AG04450 (cell line): ENCODE measurements around the gene FGF14. TPM values are rescaled to one million over a fixed set of nuclear protein-coding genes. Genes with fewer than 3 reads are reported as not detected.

Experiments
- CTCF ChIA-PET: fragments of 300-600, 350-600 bp; formaldehyde crosslinking; extraction: SDS; loops from one replicate; lab custom pipeline; 2022; ENCODE audit warnings: antibody characterized with exemption, inconsistent platforms; lab: Charles Lee
- POLR2A ChIA-PET: fragments of 350-600 bp; formaldehyde crosslinking; extraction: SDS; loops from one replicate; lab custom pipeline; 2021; ENCODE audit warnings: antibody characterized with exemption, inconsistent platforms; lab: Yijun Ruan, JAX
- DNase-seq: peaks from one replicate; pipeline ENCODE4 v3.0.0-alpha.2; 2011; ENCODE audit warnings: low read depth, low spot score
- H3K27ac ChIP-seq: one replicate; pipeline ENCODE4 v1.5.1; 2012; ENCODE audit warnings: low read depth, low read length, control low read depth
- H3K27me3 ChIP-seq: one replicate; pipeline ENCODE4 v1.6.0; 2012; ENCODE audit warnings: low read length; ENCODE audit not compliant: control insufficient read depth, insufficient read depth
- H3K4me3 ChIP-seq: 2 replicates; pipeline ENCODE4 v1.5.1; 2011; ENCODE audit warnings: mild to moderate bottlenecking, low read depth, low read length, control low read depth
- H3K9me3 ChIP-seq: 2 replicates; pipeline ENCODE4 v1.5.1; 2012; ENCODE audit warnings: low read length; ENCODE audit not compliant: control insufficient read depth, insufficient read depth
- polyA plus RNA-seq: library from polyadenylated mRNA; depleted of rRNA; stranded (reverse); fragments of >200 nt; gene quantifications from 2 replicates; pipeline ENCODE4 v1.2.3, GENCODE V29; 2011
- TF ChIP-seq, protein P1 (sequence below): IDR thresholded peaks from 2 replicates; pipeline ENCODE4 v1.5.1; 2011; ENCODE audit warnings: low read depth, low read length, control low read depth, inconsistent platforms

The FGF14 gene
- polyA plus RNA-seq, 1 experiment: 0.01 TPM

DNA sequence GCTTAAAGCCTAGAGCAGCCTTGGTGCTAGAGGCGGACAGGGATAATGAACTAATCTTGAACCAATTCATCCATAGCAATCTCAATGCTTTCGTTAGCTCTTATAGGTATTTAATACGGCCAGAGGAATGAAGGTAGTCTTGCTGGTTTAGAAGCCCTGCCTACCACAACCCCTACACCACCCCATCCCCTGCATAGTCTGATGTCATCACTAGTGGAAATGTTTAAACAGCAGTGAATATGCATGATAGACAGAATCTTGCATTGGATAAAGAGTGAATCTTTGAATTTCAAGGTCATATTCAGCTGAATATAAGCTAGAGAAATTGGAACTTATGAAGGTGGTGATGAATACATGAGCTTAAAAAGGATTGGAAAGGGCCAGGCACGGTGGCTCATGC, 627.5 kb downstream of the FGF14 start:
- Histone ChIP-seq H3K27ac (no peak overlapping the region), H3K9me3 (no peaks in the 10 kb centered on the region), H3K27me3 (no peaks in the 10 kb centered on the region), H3K4me3 (no peak overlapping the region)
- ChIA-PET POLR2A (no interaction called here), CTCF (no interaction called here)
- DNase-seq: no peak
- TF ChIP-seq, protein P1, sequence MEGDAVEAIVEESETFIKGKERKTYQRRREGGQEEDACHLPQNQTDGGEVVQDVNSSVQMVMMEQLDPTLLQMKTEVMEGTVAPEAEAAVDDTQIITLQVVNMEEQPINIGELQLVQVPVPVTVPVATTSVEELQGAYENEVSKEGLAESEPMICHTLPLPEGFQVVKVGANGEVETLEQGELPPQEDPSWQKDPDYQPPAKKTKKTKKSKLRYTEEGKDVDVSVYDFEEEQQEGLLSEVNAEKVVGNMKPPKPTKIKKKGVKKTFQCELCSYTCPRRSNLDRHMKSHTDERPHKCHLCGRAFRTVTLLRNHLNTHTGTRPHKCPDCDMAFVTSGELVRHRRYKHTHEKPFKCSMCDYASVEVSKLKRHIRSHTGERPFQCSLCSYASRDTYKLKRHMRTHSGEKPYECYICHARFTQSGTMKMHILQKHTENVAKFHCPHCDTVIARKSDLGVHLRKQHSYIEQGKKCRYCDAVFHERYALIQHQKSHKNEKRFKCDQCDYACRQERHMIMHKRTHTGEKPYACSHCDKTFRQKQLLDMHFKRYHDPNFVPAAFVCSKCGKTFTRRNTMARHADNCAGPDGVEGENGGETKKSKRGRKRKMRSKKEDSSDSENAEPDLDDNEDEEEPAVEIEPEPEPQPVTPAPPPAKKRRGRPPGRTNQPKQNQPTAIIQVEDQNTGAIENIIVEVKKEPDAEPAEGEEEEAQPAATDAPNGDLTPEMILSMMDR: no peak

DNA sequence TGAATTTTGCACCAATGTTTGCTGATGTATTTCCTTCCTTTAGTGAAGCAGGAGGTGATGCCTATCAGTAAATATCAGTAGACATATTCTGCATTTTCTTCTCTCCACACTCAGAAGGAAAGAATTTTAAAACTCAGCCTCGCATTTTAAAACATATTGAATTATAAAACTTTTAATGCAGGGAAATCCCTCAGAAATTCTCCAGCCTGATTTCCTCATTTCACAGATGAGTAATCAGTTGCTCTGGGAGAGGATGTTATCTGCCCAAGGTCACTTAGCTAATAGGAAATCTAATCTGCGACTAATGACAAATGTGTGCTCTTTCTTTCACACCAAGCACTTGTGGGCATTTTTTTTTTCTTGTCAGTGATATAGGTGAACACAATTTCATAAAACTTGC, 628.8 kb downstream of the FGF14 start:
- Histone ChIP-seq H3K9me3 (no peaks in the 10 kb centered on the region), H3K4me3 (no peak overlapping the region), H3K27me3 (no peaks in the 10 kb centered on the region), H3K27ac (no peak overlapping the region)
- CTCF ChIA-PET: no interaction called here
- TF ChIP-seq, protein P1: no peak
- POLR2A ChIA-PET: no interaction called here
- DNase-seq: no peak

DNA sequence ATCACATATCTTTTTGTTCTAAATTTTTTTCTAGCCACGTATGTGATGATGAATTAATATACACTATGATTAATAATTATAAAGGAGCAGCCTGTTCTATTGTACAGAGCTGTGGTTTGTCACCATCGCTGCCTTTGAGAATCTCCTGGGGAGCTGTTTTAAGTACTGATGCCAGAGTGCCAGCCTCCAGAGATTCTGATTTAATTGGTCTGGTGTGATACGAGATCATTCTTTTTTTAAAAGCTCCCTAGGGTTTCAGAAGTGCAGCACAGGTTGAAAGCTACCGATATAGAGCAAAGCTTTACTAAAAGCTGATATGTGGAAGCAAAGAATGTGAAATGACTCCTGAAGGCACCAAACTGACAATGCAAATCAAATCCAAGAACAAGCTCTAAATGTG, 634.7 kb downstream of the FGF14 start:
- CTCF ChIA-PET: interaction anchor here (2.1 to 2.5 kb wide), 2 partner anchors 9 to 622 kb away, joined by 12 read pairs; no protein-coding TSS in a partner anchor
- no peak for DNase-seq

DNA sequence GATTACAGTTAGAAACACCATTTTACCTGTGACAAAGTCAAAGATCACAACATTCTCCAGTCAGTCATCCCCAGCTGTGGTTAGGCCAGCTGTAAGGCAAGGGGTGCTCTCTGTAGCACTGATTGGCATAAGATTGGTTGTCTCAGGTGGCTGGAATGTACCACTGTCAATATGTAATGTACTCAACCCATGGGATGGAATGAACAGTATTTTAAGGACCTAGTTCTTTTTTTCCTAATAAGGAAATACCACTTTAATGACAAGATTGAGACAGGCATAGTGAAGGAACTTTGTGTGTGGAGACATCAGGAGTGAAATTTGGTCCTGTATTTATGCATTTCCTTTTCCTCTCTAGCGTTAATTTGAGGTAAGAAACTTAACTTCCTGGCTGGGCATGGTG, 638.7 kb downstream of the FGF14 start:
- no peaks in the 10 kb centered on the region for H3K27me3 ChIP-seq
- no peak overlapping the region for H3K4me3 ChIP-seq
- POLR2A ChIA-PET: no interaction called here
- TF ChIP-seq, protein P1: no peak
- H3K9me3 ChIP-seq: no peaks in the 10 kb centered on the region
- H3K27ac ChIP-seq: no peak overlapping the region
- no peak for DNase-seq
- CTCF ChIA-PET: no interaction called here

More for the DNA sequence above, 634.7 kb downstream of the FGF14 start:
- H3K27ac ChIP-seq: no peak overlapping the region
- no peaks in the 10 kb centered on the region for H3K9me3 ChIP-seq
- POLR2A ChIA-PET: no interaction called here
- TF ChIP-seq, protein P1: no peak
- H3K27me3 ChIP-seq: no peaks in the 10 kb centered on the region
- no peak overlapping the region for H3K4me3 ChIP-seq

DNA sequence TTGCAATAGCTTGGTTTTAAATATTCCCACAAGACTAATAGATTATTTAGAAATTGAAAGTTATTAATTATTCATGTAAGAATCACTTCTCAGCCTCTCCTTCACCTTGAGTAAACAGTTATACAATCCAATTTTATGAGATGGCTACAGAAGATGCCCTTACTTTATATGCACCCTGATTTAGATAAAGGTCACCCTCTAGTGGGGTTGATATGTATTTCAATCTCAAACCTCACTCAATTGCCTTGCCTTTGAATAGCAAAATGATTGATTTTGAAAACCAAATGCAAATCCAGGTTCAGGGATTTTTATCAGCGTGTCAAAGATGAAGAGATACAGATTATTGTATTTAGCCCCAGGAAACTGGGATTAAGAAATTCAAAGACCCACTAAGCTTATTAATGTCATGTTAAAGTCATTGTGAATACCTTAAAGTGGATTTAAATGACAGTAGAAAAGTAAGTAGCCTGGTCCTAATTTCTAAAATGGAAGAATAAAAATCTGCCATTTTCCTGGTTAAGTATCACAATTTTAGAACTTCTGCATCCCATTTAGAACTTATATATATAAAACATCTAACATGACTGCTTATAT, 644.3 kb downstream of the FGF14 start:
- DNase-seq: no peak
- TF ChIP-seq, protein P1: peak; percentile 58
- Histone ChIP-seq H3K27me3 (no peaks in the 10 kb centered on the region), H3K9me3 (no peaks in the 10 kb centered on the region), H3K27ac (no peak overlapping the region), H3K4me3 (no peak overlapping the region)
- POLR2A ChIA-PET: no interaction called here
- CTCF ChIA-PET: interaction anchor here (0.6 to 5.4 kb wide), 42 partner anchors 10 to 763 kb away, joined by 3 to 83 read pairs (median 4); no protein-coding TSS in a partner anchor
